ENCODE measurements around the gene CST8. TPM values are rescaled to one million over a fixed set of nuclear protein-coding genes. Genes with fewer than 3 reads are reported as not detected.

CST8 gene
- total RNA-seq, 4 donors from 2014 or later, result not detected

GRCh38 chr20:23517719-23518118, 26.8 kb downstream of the CST8 start:
- Histone ChIP-seq H3K27ac (no peak overlapping the region), H3K36me3 (no peaks in the 10 kb centered on the region), H3K9me3 (no peaks in the 10 kb centered on the region), H3K4me3 (replicated peaks in 1 of 3) (no peak overlapping the region), H3K27me3 (no peaks in the 10 kb centered on the region), H3K4me1 (no peaks in the 10 kb centered on the region)
- intact Hi-C loops (cut with DNase I), result no loop called here
- no peak for DNase-seq
- 71 to 78% methylated on average over 4 of the region's 4 CpGs for WGBS, 2 donors
- TF ChIP-seq POLR2A (IDR thresholded peaks at IDR 0.05), result no peak
- TF ChIP-seq, protein P1, sequence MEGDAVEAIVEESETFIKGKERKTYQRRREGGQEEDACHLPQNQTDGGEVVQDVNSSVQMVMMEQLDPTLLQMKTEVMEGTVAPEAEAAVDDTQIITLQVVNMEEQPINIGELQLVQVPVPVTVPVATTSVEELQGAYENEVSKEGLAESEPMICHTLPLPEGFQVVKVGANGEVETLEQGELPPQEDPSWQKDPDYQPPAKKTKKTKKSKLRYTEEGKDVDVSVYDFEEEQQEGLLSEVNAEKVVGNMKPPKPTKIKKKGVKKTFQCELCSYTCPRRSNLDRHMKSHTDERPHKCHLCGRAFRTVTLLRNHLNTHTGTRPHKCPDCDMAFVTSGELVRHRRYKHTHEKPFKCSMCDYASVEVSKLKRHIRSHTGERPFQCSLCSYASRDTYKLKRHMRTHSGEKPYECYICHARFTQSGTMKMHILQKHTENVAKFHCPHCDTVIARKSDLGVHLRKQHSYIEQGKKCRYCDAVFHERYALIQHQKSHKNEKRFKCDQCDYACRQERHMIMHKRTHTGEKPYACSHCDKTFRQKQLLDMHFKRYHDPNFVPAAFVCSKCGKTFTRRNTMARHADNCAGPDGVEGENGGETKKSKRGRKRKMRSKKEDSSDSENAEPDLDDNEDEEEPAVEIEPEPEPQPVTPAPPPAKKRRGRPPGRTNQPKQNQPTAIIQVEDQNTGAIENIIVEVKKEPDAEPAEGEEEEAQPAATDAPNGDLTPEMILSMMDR (IDR thresholded peaks at IDR 0.05), result no peak

DNA sequence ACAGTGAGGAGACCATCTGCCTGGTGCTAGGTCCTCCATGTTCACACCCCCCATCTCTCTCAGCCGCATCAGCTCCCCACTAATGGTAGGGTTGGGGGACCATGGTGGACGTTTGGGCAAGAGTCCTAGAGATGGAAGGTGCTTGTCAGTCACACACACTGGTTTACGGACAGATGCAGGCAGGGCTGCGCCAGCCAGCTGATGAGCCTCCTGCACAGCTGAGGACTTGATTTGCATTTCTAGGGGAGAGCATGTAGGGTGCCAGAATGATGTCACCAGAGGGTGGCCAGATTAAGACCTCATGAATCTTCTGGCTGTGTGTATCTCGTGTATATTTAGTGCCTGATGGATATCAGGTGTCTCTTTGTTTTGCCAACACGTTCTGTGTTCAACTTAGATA, 28.6 kb downstream of the CST8 start:
- WGBS, 2 donors, result 79 to 81% methylated on average over 6 of the region's 6 CpGs
- intact Hi-C loops (cut with DNase I), result no loop called here
- H3K4me3 ChIP-seq (replicated peaks in 1 of 3), result no peak overlapping the region
- no peaks in the 10 kb centered on the region for H3K27me3 ChIP-seq
- no peak overlapping the region for H3K27ac ChIP-seq
- TF ChIP-seq POLR2A (IDR thresholded peaks at IDR 0.05), result no peak
- TF ChIP-seq, protein P1 (IDR thresholded peaks at IDR 0.05), result no peak
- no peaks in the 10 kb centered on the region for H3K4me1 ChIP-seq
- H3K36me3 ChIP-seq, result no peaks in the 10 kb centered on the region
- DNase-seq, result no peak
- no peaks in the 10 kb centered on the region for H3K9me3 ChIP-seq

GRCh38 chr20:23520185-23520584, 29.3 kb downstream of the CST8 start:
- H3K4me1 ChIP-seq, result no peaks in the 10 kb centered on the region
- 31 to 32% methylated on average over 2 of the region's 2 CpGs for WGBS, 2 donors
- no peaks in the 10 kb centered on the region for H3K36me3 ChIP-seq
- no peaks in the 10 kb centered on the region for H3K9me3 ChIP-seq
- TF ChIP-seq, protein P1 (IDR thresholded peaks at IDR 0.05), result no peak
- no peak for TF ChIP-seq POLR2A (IDR thresholded peaks at IDR 0.05)
- H3K27ac ChIP-seq, result no peak overlapping the region
- H3K4me3 ChIP-seq (replicated peaks in 1 of 3), result no peak overlapping the region
- intact Hi-C loops (cut with DNase I), result no loop called here
- no peak for DNase-seq
- no peaks in the 10 kb centered on the region for H3K27me3 ChIP-seq

GRCh38 chr20:23524146-23524545, 33.2 kb downstream of the CST8 start:
- intact Hi-C loops (cut with DNase I), result no loop called here
- 81 to 83% methylated on average over 10 of the region's 10 CpGs for WGBS, 2 donors

DNA sequence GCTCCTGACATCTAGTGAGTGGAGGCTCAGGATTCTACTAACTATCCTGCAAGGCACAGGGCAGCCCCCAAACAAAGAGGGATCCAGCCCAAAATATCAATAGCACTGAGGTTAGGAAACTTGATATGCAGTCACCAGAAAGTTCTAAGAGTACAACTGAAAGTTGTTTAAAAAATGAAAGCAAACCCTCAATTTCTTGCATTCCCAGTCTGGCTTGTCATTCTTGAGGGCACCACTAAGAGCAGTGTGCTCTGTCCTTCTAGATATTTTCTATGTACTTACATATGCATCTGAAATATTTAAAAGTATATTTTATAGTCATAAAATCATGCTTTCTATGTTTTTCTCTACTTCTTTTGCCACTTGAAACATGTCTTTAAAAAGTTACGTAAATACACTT, 35.9 kb downstream of the CST8 start:
- WGBS, 2 donors, result 96 to 98% methylated on average over 1 of the region's 1 CpG
- no peak overlapping the region for H3K27ac ChIP-seq
- intact Hi-C loops (cut with DNase I), result no loop called here
- H3K9me3 ChIP-seq, result no peaks in the 10 kb centered on the region
- H3K4me3 ChIP-seq (replicated peaks in 1 of 3), result no peak overlapping the region
- no peaks in the 10 kb centered on the region for H3K36me3 ChIP-seq
- H3K4me1 ChIP-seq, result no peaks in the 10 kb centered on the region
- no peak for TF ChIP-seq POLR2A (IDR thresholded peaks at IDR 0.05)
- TF ChIP-seq, protein P1 (IDR thresholded peaks at IDR 0.05), result no peak
- no peak for DNase-seq
- no peaks in the 10 kb centered on the region for H3K27me3 ChIP-seq

More at GRCh38 chr20:23524146-23524545, 33.2 kb downstream of the CST8 start:
- H3K27ac ChIP-seq, result no peak overlapping the region
- no peaks in the 10 kb centered on the region for H3K36me3 ChIP-seq
- TF ChIP-seq POLR2A (IDR thresholded peaks at IDR 0.05), result no peak
- TF ChIP-seq, protein P1 (IDR thresholded peaks at IDR 0.05), result no peak
- H3K9me3 ChIP-seq, result no peaks in the 10 kb centered on the region
- H3K27me3 ChIP-seq, result no peaks in the 10 kb centered on the region
- DNase-seq, result no peak
- no peak overlapping the region for H3K4me3 ChIP-seq (replicated peaks in 1 of 3)
- H3K4me1 ChIP-seq, result no peaks in the 10 kb centered on the region
